ENCODE results near the gene SULT1B1.
"Not testable (repeated sequence)": the region's sequence is repeated elsewhere in the genome, so short reads cannot be mapped to it uniquely, and the experiment has no call there.

The SULT1B1 gene

DNA sequence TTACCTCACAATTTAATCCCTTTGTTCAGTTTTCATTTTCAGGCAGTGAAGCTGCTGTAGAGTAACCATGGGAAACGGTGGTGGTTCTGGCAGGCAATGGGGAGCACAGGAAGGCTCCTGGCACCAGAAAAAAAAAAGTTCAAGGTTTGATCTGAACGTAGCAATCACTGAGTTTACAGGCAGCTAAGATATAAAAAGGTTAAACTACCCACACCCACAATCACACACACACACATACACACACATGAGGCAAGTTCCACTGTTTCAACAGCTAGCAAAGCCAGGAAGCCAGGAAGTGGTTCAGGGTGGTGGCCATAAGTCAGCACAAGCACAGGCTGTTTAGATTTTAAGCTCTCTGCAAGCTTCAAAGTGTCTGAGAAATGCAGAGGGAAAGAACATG lies at the start of gene SULT1B1:
TSS of gene SULT1B1 (minus strand) at position 166 of the 400 bp plus-strand sequence. CDS start 5,403 bp downstream, outside the sequence.
- DNase-seq (ENCODE audit: low spot score) = no peak

- DNase-seq (ENCODE audit: low spot score) = no peak
Measured at GRCh38 chr4:69800599-69800998, 40.2 kb upstream of the SULT1B1 start.

DNA sequence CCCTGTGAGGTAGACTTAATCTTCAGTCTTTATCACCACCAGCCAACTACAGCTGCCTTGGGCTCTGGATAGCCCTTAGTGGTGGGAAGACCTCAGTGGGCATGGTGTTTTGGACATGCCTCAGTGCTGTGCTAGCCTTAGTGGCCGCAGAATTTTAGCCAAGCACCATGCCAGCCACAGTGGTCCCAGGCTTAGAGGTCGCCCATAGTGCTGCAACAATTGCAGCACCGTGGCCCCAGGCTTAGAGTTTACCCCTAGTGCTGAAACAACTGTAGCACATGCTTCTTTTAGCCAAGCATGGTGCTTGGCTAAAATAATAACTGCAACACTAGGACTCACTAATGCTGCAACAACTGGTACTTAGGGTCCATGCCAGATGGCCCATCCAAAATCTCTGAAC lies 38.9 kb upstream of the SULT1B1 start:
- no peak for DNase-seq (ENCODE audit: low spot score)

DNA sequence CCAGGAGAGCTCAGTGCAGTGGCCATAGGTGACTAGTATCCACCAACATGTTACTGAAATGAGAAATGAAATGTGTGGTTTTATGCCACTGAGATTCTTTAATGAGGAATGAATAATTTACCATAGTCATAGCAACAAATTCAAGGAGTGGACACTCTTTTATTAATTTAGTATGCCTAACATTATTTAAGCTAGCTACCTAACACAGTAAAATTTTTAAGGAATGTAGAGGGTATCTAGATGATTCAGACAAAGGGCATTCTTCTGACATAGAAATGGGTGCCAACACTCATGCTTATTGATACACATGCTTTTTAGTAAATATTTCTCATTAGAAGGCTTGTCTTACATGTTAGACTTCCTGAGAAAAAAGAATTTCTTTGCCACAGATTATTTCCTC lies 33.3 kb upstream of the SULT1B1 start:
- no peak for DNase-seq (ENCODE audit: low spot score)

- DNase-seq (ENCODE audit: low spot score) = no peak
Measured at GRCh38 chr4:69787879-69788278, 27.5 kb upstream of the SULT1B1 start.

- DNase-seq (ENCODE audit: low spot score) = no peak
Measured at GRCh38 chr4:69786547-69786946, 26.1 kb upstream of the SULT1B1 start.

GRCh38 chr4:69785211-69785831 lies 24.9 kb upstream of the SULT1B1 start:
- DNase-seq (ENCODE audit: low spot score) = no peak

GRCh38 chr4:69782651-69783310 lies 22.4 kb upstream of the SULT1B1 start:
- DNase-seq (ENCODE audit: low spot score) = no peak

- DNase-seq (ENCODE audit: low spot score) = no peak
Measured at GRCh38 chr4:69781458-69782418, 21.3 kb upstream of the SULT1B1 start.

DNA sequence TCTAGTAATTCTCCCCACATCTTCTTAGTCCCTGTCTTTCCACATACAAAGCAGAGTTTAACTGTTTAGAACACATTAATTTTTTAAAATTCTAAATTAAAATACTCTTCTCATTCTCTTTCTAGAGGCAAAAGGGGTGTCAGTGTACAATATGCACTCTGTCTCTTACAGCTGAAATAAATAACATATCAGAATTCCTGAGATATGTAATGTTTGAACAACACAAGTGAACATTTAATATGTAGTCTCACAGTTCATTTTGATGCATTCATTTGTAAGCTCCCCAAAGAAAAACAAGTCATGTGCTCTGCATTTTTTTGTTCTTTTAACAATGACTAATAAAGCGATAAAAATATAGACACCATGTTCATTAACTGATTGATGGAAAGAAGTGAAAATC lies 19.7 kb upstream of the SULT1B1 start:
- no peak for DNase-seq (ENCODE audit: low spot score)

DNA sequence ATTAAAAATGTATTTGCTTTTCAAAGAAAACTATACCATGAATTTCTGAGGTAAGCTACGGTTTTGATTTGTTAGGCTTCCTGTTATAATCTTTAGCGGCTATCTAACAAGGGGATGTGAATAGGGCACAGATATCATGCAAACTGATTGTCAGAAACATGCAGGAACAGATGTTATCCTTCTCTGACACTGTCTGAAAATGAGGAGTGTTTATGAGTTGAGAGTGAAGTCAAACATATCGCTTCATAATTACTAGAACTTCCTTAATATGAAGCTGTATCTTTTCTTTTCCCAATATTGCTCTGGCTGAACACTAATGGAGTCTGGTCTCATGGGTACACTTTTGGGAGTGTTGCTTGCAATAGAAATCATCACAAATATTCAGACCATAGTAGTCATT lies 16.3 kb upstream of the SULT1B1 start:
- no peak for DNase-seq (ENCODE audit: low spot score)

GRCh38 chr4:69775321-69775867 lies 15.0 kb upstream of the SULT1B1 start:
- no peak for DNase-seq (ENCODE audit: low spot score)

DNA sequence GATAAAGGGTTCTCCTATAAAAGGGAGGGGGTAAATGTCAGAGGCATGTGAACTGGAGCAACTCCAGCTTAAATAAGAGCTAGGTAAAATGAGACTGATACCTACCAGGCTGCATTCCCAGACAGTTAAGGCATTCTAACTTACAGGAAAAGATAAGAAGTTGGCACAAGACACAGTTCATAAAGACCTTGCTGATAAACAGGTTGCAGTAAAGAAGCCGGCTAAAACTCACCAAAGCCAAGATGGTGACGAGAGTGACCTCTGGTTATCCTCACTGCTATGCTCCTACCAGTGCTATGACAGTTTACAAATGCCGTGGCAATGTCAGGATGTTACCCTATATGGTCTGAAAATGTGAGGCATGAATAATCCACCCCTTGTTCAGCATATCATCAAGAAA lies 13.1 kb upstream of the SULT1B1 start:
- DNase-seq (ENCODE audit: low spot score) = no peak

DNA sequence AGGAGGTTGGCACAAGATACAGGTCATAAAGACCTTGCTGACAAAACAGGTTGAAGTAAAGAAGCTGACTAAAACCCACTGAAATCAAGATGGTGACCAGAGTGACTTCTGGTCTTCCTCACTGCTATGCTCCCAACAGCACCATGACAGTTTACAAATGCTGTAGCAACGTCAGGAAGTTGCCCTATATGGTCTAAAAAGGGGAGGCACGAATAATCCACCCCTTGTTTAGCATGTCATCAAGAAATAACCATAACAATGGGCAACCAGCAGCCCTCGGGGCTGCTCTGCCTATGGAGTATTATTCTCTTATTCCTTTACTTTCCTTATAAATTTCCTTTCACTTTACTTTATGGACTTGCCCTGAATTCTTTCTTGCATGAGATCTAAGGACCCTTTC lies 8.1 kb upstream of the SULT1B1 start:
- not testable (repeated sequence) for DNase-seq (ENCODE audit: low spot score)

GRCh38 chr4:69765751-69766150 lies 5.3 kb upstream of the SULT1B1 start:
- no peak for DNase-seq (ENCODE audit: low spot score)

DNA sequence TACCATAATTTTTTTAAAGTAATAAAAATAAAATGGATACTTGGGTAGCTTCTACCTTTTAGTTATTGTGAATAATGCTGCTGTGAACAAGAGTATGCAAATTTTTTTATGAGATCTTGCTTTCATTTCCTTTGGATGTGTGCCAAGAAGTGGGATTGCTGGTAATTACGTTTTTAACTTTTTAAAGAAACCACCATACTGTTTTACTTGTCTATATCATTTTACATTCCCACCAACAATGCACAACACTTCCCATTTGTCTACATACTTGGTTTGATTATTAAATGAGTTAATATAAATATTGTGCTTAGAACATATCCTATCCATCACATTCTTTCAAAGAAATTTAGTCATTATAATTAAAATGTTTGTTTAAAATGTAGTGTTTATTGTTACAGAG lies 3.9 kb upstream of the SULT1B1 start:
- no peak for DNase-seq (ENCODE audit: low spot score)

- DNase-seq (ENCODE audit: low spot score) = no peak
Measured at GRCh38 chr4:69763233-69763632, 2.8 kb upstream of the SULT1B1 start.

GRCh38 chr4:69759189-69759604 lies 1.2 kb downstream of the SULT1B1 start:
- DNase-seq (ENCODE audit: low spot score) = no peak

- DNase-seq (ENCODE audit: low spot score) = no peak
Measured at GRCh38 chr4:69757464-69757863, 3.0 kb downstream of the SULT1B1 start.

- DNase-seq (ENCODE audit: low spot score) = no peak
Measured at GRCh38 chr4:69754926-69755580, 5.4 kb downstream of the SULT1B1 start.

GRCh38 chr4:69753686-69754085 lies 6.7 kb downstream of the SULT1B1 start:
- DNase-seq (ENCODE audit: low spot score) = no peak

GRCh38 chr4:69750346-69750745 lies 10.1 kb downstream of the SULT1B1 start:
- no peak for DNase-seq (ENCODE audit: low spot score)

Measured in AG08396 (cell line).